GM12865 (cell line): ENCODE data around the gene ZNF30.
"Not testable (repeated sequence)": the region's sequence is repeated elsewhere in the genome, so short reads cannot be mapped to it uniquely, and the experiment has no call there.

Source experiments
- DNase-seq: peaks from one replicate; pipeline ENCODE4 v3.0.0; 2010; ENCODE audit warnings: low read depth
- H3K4me3 ChIP-seq: 2 replicates; pipeline ENCODE4 v1.5.1; 2011; ENCODE audit warnings: mild to moderate bottlenecking, low read depth, low read length, control low read depth
- CTCF ChIP-seq: IDR thresholded peaks from 2 replicates; pipeline ENCODE4 v1.5.1; 2011; ENCODE audit warnings: low read length, control low read depth, low read depth, inconsistent platforms; ENCODE audit not compliant: insufficient read depth; ENCODE audit errors: missing control alignments

ZNF30 gene

DNA sequence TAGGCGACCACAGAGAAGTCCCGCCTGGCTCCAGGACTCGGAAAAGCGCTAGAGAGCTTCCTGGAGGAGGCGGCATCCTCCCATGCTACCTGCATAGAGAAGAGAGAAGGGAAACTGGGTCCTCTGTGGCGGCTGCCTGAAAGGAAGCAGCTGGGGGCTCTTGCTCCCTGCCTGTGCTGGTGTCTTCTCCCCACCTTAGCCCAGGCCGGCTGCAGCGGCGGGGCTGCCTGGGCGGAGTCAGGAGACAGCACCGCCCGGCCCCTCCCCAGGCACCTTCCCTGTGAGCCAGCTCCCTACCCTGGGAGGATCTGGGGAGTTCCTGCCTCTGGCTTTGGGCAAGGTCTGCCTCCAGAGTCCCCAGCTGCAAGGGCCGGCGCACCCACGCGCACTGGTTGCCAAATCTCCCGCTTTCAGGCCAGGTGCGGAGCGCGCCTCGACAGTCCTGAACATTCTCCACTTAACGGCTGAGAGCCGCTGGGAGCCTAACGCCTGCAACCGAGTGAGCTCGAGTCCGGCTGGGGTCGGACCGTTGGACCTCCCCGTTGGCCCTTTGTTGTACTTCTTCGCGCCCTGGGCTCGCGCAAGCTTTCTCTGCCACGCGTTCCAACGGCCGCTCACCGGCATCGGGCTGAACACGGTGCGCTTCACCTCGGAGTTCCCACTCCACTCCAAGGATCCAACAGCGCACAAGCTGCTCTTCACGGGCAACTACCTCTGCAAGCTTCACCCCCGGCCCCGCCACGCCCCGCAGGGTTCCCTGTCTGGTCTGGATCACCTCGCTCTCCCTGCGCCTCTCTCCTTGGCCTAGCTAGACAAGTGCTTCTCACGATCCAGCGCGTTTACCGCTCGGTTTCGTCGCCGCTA, 21.8 kb upstream of the ZNF30 start:
- DNase-seq: no peak
- TF ChIP-seq CTCF: no peak
- no peak overlapping the region for H3K4me3 ChIP-seq

DNA sequence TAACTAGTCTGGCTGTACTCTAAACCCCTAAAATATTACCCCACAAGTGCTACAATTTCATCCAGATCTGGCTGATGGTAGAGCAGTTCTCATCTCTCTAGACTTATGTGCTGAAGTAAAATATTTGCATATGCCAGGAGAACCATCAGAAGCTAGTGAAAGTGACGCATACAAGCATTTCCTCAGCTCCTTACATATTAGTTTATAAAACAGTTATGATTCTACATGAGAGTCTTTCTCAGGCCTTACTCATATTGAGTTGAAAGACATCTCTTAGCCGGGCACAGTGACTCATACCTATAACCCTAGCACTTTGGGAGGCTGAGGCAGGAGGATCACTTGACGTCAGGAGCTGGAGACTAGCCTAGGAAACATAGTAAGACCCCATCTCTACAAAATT, 15.9 kb upstream of the ZNF30 start:
- no peak for DNase-seq
- no peak for TF ChIP-seq CTCF
- no peak overlapping the region for H3K4me3 ChIP-seq

DNA sequence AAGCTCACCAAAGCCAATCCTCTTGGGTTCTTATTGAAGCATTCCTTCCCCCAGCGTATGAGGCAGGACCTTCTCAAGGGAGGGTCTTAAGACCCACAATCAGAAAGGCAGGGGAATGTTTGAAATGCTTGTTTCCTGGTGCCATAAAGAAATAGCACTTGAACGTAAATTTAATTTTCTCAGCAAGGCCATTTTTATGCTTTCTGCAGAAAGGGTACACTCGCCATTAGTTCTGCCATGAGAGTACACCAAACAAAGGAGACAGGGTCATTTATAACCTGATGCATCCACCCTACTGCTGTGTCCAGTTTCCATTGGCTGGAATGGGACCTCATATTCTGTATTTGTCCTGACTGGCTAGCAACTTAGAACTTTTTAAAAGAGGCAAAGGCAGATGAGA, 9.6 kb upstream of the ZNF30 start:
- H3K4me3 ChIP-seq, DNase-seq: not testable (repeated sequence)

DNA sequence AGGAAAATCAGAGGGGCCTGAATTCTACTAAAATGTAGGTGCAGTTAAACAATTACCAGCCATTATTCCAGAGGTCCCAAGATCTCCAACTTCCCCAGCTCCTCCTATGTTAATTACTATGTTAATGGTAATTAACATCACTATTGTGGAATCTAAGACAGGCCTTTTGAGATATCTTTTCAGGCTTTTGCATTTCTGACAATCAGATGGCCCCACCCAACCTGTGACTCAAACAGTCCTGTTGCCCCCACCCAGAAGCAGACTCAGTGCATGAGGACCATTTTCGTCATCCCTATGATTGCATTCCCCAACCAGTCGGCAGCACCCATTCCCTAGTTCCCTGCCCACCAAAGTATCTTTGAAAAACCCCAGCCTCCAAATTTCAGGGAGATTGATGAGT, 8.5 kb upstream of the ZNF30 start:
- H3K4me3 ChIP-seq: no peak overlapping the region
- DNase-seq: no peak
- no peak for TF ChIP-seq CTCF

- H3K4me3 ChIP-seq, DNase-seq: not testable (repeated sequence)
Measured at GRCh38 chr19:34920090-34920786, 6.5 kb upstream of the ZNF30 start.

GRCh38 chr19:34925278-34925855, 1.3 kb upstream of the ZNF30 start:
- TF ChIP-seq CTCF: no peak
- H3K4me3 ChIP-seq: no peak overlapping the region
- no peak for DNase-seq

- no peak for TF ChIP-seq CTCF
- no peak for DNase-seq
- H3K4me3 ChIP-seq: peak overlapping the region; percentile 63
Measured at GRCh38 chr19:34926361-34926684, 380 bp upstream of the ZNF30 start.
